ENCODE measurements around the gene ICA1. TPM values are rescaled to one million over a fixed set of nuclear protein-coding genes. Genes with fewer than 3 reads are reported as not detected.

The ICA1 gene
- total and polyA plus RNA-seq, 2 of the 4 experiments (the other 2 are of a cell fraction), result not detected

DNA sequence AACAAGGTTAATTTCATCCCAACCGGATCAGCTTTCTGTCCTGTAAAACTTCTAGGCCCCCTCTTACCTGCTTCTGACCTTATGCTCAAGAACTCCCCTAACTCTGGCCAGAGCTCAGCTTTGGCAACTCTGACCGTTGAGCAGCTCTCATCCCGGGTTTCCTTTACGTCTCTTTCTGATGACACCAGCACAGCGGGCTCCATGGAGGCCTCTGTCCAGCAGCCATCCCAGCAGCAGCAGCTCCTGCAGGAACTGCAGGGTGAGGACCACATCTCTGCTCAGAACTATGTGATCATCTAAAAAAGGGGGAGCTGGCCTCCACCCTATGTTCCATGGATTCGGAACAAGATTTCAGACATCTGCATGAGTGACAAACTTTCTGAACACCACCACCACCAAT is 175.7 kb downstream of the ICA1 start:
- ChIA-PET POLR2A (ENCODE audit: unreplicated experiment) (no interaction called here), CTCF (no interaction called here)
- H3K9me1 ChIP-seq (ENCODE audit: insufficient read depth, low read length), result no peaks in the 10 kb centered on the region
- no peak overlapping the region for H2BK15ac ChIP-seq (ENCODE audit: low read depth, low read length)
- no peak overlapping the region for H3K56ac ChIP-seq (ENCODE audit: extremely low read depth, insufficient read depth, low read length)
- no peak overlapping the region for H3K23ac ChIP-seq (ENCODE audit: low read depth, low read length)
- no TSS peak for BruUV-seq (replicated peaks)
- DNase-seq (no peak), ATAC-seq (ENCODE audit: low read depth) (no peak)
- H4K91ac ChIP-seq (ENCODE audit: insufficient read depth, low read depth, low read length), result no peak overlapping the region
- WGBS, 2 experiments (ENCODE audit: extremely low coverage in 2 of 2, insufficient read length in 1 of 2), result 100% methylated on average over 1 of the region's 6 CpGs; no CpG with 5 or more reads in 1 of the 2 experiments
- H3K9ac ChIP-seq (ENCODE audit: low read depth, low read length), result no peak overlapping the region
- no peak overlapping the region for H4K8ac ChIP-seq (ENCODE audit: low read depth in 2 of 2, low read length in 2 of 2)
- no peaks in the 10 kb centered on the region for H3K4me1 ChIP-seq (ENCODE audit: control insufficient read depth, insufficient read depth, low read length)
- no peak overlapping the region for H3K14ac ChIP-seq (replicated peaks; ENCODE audit: low read depth, low read length)
- H4K20me1 ChIP-seq (ENCODE audit: insufficient read depth, low read length), result no peaks in the 10 kb centered on the region
- H3K79me1 ChIP-seq (ENCODE audit: low read depth in 1 of 2, low read length in 2 of 2), result no peaks in the 10 kb centered on the region
- no peak overlapping the region for H2BK20ac ChIP-seq (ENCODE audit: low read depth, low read length)
- no peak overlapping the region for H3K4me2 ChIP-seq (ENCODE audit: low read depth, low read length)
- no peak overlapping the region for H3K4me3 ChIP-seq (ENCODE audit: insufficient read depth, low read depth, low read length)
- H3K36me3 ChIP-seq (ENCODE audit: control insufficient read depth, insufficient read depth, low read length), result peaks cover 6% of the 10 kb centered on the region; the same call in 1 of the 2 replicates
- in situ Hi-C loops (cut with MboI; ENCODE audit: low sequenced_read_pairs) (no loop called here), dilution Hi-C loops (cut with HindIII; ENCODE audit: low sequenced_read_pairs, unreplicated experiment) (no loop called here), intact Hi-C loops (cut with micrococcal nuclease) (no loop called here)
- no peak overlapping the region for H3K27ac ChIP-seq (ENCODE audit: insufficient read depth, low read length)
- H4K5ac ChIP-seq (ENCODE audit: low read depth, low read length), result no peak overlapping the region
- no peak overlapping the region for H3K18ac ChIP-seq (ENCODE audit: low read depth, low read length)
- H2AK5ac ChIP-seq (ENCODE audit: low read depth, low read length), result no peak overlapping the region
- H3K4ac ChIP-seq (ENCODE audit: low read depth, low read length), result no peak overlapping the region
- no peak overlapping the region for H2AFZ ChIP-seq (replicated peaks; ENCODE audit: low read length, poor library complexity)
- no peak overlapping the region for H2BK5ac ChIP-seq (ENCODE audit: low read depth, low read length, poor library complexity, severe bottlenecking)
- no peaks in the 10 kb centered on the region for H3K27me3 ChIP-seq (ENCODE audit: control insufficient read depth, insufficient read depth, low read length)
- no peaks in the 10 kb centered on the region for H3K9me3 ChIP-seq (ENCODE audit: control insufficient read depth, insufficient read depth, low read length)
- no peak overlapping the region for H2AK9ac ChIP-seq (replicated peaks; ENCODE audit: low read depth, low read length, poor library complexity)
- TF ChIP-seq SMC3 (IDR thresholded peaks at IDR 0.05; ENCODE audit: low read depth, low read length) (no peak), MAZ (IDR thresholded peaks at IDR 0.05; ENCODE audit: borderline replicate concordance, low read depth, low read length) (no peak), ELK1 (IDR thresholded peaks at IDR 0.05; ENCODE audit: borderline replicate concordance, low read depth, low read length) (no peak), RAD21 (IDR thresholded peaks at IDR 0.05; ENCODE audit: low read length) (no peak), NFE2L2 (IDR thresholded peaks at IDR 0.05; ENCODE audit: low read depth, low read length) (no peak), USF2 (IDR thresholded peaks at IDR 0.05; ENCODE audit: low read depth, low read length) (no peak), MXI1 (IDR thresholded peaks at IDR 0.05; ENCODE audit: borderline replicate concordance, low read depth, low read length) (no peak), RCOR1 (IDR thresholded peaks at IDR 0.05; ENCODE audit: insufficient replicate concordance, low read length) (no peak), MAFK (IDR thresholded peaks at IDR 0.05; ENCODE audit: low read depth, low read length) (no peak), FOS (IDR thresholded peaks at IDR 0.05; ENCODE audit: low read depth, low read length) (no peak), CHD1 (IDR thresholded peaks at IDR 0.05; ENCODE audit: low read depth, low read length) (no peak), RFX5 (IDR thresholded peaks at IDR 0.05; ENCODE audit: low read depth, low read length) (no peak)
- TF ChIP-seq, protein P1, sequence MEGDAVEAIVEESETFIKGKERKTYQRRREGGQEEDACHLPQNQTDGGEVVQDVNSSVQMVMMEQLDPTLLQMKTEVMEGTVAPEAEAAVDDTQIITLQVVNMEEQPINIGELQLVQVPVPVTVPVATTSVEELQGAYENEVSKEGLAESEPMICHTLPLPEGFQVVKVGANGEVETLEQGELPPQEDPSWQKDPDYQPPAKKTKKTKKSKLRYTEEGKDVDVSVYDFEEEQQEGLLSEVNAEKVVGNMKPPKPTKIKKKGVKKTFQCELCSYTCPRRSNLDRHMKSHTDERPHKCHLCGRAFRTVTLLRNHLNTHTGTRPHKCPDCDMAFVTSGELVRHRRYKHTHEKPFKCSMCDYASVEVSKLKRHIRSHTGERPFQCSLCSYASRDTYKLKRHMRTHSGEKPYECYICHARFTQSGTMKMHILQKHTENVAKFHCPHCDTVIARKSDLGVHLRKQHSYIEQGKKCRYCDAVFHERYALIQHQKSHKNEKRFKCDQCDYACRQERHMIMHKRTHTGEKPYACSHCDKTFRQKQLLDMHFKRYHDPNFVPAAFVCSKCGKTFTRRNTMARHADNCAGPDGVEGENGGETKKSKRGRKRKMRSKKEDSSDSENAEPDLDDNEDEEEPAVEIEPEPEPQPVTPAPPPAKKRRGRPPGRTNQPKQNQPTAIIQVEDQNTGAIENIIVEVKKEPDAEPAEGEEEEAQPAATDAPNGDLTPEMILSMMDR (conservative IDR thresholded peaks at IDR 0.05; ENCODE audit: low read depth, low read length), result no peak
- no peak overlapping the region for H2BK120ac ChIP-seq (ENCODE audit: low read depth, low read length)

Data from IMR-90 (cell line).